Tibial nerve (tissue), 4 donors: ENCODE results near the gene EPB41L4A.

ENCODE experiments used
- EP300 ChIP-seq, 2 donors: sonication (generic); formaldehyde crosslinking; IDR thresholded peaks; one replicate each; pipeline ENCODE4 v1.6.1; 2017; ENCODE audit warnings: antibody characterized with exemption in 2 of 2, mild to moderate bottlenecking in 1 of 2
- TF ChIP-seq, protein P1 (sequence below), 5 experiments: fragments of 200-600 bp in 3 of 5; fragments of 450-650 bp in 2 of 5; sonication (generic) in 3 of 5; IDR thresholded peaks; one replicate each; pipeline ENCODE4 v1.5.1; 2016 to 2019; ENCODE audit warnings: antibody characterized with exemption in 5 of 5, mild to moderate bottlenecking in 3 of 5, moderate library complexity in 2 of 5

DNA sequence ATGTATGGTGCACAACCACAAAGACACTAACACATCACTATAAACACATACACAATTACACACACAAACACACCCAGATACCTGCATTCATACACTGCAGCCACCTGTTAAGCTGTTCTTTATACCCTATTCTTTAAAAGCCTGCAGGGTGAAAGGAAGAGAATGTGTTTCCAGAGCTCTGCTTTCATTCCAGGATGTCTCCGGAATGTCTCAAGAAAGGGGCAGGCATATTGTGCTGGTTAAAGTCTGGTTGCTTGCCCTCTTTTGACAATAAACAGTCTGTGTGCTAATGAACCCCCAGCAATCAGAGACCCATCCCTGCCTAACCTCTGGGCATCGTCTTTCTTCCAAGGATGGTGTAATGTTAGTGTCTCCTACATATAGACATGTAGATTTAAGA, 181.6 kb downstream of the EPB41L4A start:
- TF ChIP-seq, protein P1, sequence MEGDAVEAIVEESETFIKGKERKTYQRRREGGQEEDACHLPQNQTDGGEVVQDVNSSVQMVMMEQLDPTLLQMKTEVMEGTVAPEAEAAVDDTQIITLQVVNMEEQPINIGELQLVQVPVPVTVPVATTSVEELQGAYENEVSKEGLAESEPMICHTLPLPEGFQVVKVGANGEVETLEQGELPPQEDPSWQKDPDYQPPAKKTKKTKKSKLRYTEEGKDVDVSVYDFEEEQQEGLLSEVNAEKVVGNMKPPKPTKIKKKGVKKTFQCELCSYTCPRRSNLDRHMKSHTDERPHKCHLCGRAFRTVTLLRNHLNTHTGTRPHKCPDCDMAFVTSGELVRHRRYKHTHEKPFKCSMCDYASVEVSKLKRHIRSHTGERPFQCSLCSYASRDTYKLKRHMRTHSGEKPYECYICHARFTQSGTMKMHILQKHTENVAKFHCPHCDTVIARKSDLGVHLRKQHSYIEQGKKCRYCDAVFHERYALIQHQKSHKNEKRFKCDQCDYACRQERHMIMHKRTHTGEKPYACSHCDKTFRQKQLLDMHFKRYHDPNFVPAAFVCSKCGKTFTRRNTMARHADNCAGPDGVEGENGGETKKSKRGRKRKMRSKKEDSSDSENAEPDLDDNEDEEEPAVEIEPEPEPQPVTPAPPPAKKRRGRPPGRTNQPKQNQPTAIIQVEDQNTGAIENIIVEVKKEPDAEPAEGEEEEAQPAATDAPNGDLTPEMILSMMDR (IDR thresholded peaks at IDR 0.05): no peak
- no peak for TF ChIP-seq EP300 (IDR thresholded peaks at IDR 0.05)
